Measurements from ENCODE around the gene MT1H. TPM values are rescaled to one million over a fixed set of nuclear protein-coding genes. Genes with fewer than 3 reads are reported as not detected.

The MT1H gene
- total and polyA plus RNA-seq, 2 experiments from 2014 or later = 13.5 TPM; not detected in 1

DNA sequence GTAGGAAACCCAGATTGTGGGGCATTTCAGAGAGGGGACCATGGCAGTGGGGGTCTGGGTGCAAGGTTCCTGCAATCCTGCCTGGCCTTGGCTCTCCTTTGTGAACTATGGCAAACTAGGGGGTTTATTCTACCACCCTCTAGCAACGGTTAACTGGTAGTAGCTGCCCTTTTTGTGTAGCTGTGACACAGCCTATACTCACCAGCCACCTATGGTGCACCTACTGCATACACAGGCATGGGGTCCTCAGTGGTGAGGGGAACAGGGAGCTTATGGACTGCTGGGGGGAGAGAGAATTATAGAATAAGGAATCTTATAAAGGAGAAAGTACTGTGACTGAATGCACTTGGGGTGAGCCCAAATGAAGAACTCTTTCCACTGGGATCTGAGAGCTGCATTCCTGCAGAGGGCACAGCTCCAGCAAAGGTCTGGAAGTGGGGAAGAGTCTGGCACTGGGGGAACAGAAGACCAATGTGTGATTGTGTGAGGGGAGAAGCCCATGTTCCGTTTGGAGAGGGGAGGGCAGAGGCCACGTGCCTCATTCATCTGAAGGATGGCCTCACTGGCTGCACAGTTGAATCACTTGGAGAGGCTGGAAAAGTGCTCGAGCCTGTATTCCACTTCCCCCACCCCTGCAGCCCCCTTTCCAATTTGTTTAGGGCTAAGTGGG lies 14.8 kb downstream of the MT1H start:
- 70% methylated on average over 4 of the region's 4 CpGs for WGBS (ENCODE audit: low lambda C conversion rate, missing lambda C conversion rate)
- TF ChIP-seq, protein P1, sequence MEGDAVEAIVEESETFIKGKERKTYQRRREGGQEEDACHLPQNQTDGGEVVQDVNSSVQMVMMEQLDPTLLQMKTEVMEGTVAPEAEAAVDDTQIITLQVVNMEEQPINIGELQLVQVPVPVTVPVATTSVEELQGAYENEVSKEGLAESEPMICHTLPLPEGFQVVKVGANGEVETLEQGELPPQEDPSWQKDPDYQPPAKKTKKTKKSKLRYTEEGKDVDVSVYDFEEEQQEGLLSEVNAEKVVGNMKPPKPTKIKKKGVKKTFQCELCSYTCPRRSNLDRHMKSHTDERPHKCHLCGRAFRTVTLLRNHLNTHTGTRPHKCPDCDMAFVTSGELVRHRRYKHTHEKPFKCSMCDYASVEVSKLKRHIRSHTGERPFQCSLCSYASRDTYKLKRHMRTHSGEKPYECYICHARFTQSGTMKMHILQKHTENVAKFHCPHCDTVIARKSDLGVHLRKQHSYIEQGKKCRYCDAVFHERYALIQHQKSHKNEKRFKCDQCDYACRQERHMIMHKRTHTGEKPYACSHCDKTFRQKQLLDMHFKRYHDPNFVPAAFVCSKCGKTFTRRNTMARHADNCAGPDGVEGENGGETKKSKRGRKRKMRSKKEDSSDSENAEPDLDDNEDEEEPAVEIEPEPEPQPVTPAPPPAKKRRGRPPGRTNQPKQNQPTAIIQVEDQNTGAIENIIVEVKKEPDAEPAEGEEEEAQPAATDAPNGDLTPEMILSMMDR (IDR thresholded peaks at IDR 0.05; ENCODE audit: poor library complexity) = no peak
- TF ChIP-seq EZH2phosphoT487 (IDR thresholded peaks at IDR 0.05; ENCODE audit: low read depth, severe bottlenecking, unreplicated experiment) (no peak), EZH2 (IDR thresholded peaks at IDR 0.05; ENCODE audit: borderline replicate concordance) (no peak)
- Histone ChIP-seq H3K36me3 (replicated peaks; ENCODE audit: insufficient read depth, low read depth) (no peaks in the 10 kb centered on the region), H3K4me1 (ENCODE audit: insufficient read depth) (peaks cover 7% of the 10 kb centered on the region), H4K20me1 (ENCODE audit: insufficient read depth, poor library complexity, severe bottlenecking) (no peaks in the 10 kb centered on the region), H3K27me3 (peaks cover 13% of the 10 kb centered on the region), H3K4me3 (no peak overlapping the region), H3K79me2 (no peaks in the 10 kb centered on the region), H3K9me2 (replicated peaks; ENCODE audit: insufficient read depth) (no peaks in the 10 kb centered on the region), H3K27ac (no peak overlapping the region), H2AFZ (no peak overlapping the region), H3K9me3 (ENCODE audit: low read depth) (no peaks in the 10 kb centered on the region), H3K4me2 (no peak overlapping the region)
- DNase-seq (ENCODE audit: low spot score) = no peak

- no peaks in the 10 kb centered on the region for H4K20me1 ChIP-seq (ENCODE audit: insufficient read depth, poor library complexity, severe bottlenecking)
- no peaks in the 10 kb centered on the region for H3K9me3 ChIP-seq (ENCODE audit: low read depth)
- H3K36me3 ChIP-seq (replicated peaks; ENCODE audit: insufficient read depth, low read depth) = no peaks in the 10 kb centered on the region
- peaks cover 7% of the 10 kb centered on the region for H3K4me1 ChIP-seq (ENCODE audit: insufficient read depth)
- H3K4me3 ChIP-seq = no peak overlapping the region
- TF ChIP-seq, protein P1 (IDR thresholded peaks at IDR 0.05; ENCODE audit: poor library complexity) = no peak
- TF ChIP-seq EZH2 (IDR thresholded peaks at IDR 0.05; ENCODE audit: borderline replicate concordance) = no peak
- 94% methylated on average over 4 of the region's 4 CpGs for WGBS (ENCODE audit: low lambda C conversion rate, missing lambda C conversion rate)
- H3K79me2 ChIP-seq = no peaks in the 10 kb centered on the region
- H3K27ac ChIP-seq = no peak overlapping the region
- no peak for DNase-seq (ENCODE audit: low spot score)
- no peak overlapping the region for H3K4me2 ChIP-seq
- peaks cover 13% of the 10 kb centered on the region for H3K27me3 ChIP-seq
- H3K9me2 ChIP-seq (replicated peaks; ENCODE audit: insufficient read depth) = no peaks in the 10 kb centered on the region
- H2AFZ ChIP-seq = no peak overlapping the region
Measured at GRCh38 chr16:56684926-56685590, 15.4 kb downstream of the MT1H start.

DNA sequence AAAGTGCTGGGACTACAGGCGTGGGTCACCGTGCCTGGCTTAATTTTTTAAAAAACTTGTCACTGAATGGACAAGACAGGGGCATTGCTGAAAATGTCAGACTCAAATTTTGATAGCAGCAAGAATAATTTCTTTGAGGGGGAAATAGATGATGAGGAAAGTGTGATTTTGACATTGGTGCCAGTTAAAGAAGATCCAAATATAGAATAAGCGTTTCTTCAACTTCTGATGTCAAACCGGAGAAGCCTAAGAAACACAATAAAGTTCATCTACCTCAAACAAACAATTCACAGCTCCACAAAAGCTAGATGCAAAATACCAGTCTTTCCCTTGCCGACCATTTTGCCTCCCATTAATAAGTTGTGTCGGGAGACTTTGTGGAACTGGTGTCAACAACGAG lies 17.1 kb downstream of the MT1H start:
- Histone ChIP-seq H3K27me3 (peaks cover 13% of the 10 kb centered on the region), H4K20me1 (ENCODE audit: insufficient read depth, poor library complexity, severe bottlenecking) (no peaks in the 10 kb centered on the region), H3K9me2 (replicated peaks; ENCODE audit: insufficient read depth) (no peaks in the 10 kb centered on the region), H3K4me1 (ENCODE audit: insufficient read depth) (peaks cover 7% of the 10 kb centered on the region), H3K79me2 (no peaks in the 10 kb centered on the region), H3K4me2 (no peak overlapping the region), H3K9me3 (ENCODE audit: low read depth) (no peaks in the 10 kb centered on the region), H3K4me3 (no peak overlapping the region), H2AFZ (no peak overlapping the region), H3K27ac (no peak overlapping the region), H3K36me3 (replicated peaks; ENCODE audit: insufficient read depth, low read depth) (no peaks in the 10 kb centered on the region)
- WGBS (ENCODE audit: low lambda C conversion rate, missing lambda C conversion rate) = 95% methylated on average over 7 of the region's 7 CpGs
- TF ChIP-seq EZH2 (IDR thresholded peaks at IDR 0.05; ENCODE audit: borderline replicate concordance) (no peak), EZH2phosphoT487 (IDR thresholded peaks at IDR 0.05; ENCODE audit: low read depth, severe bottlenecking, unreplicated experiment) (no peak)
- TF ChIP-seq, protein P1 (IDR thresholded peaks at IDR 0.05; ENCODE audit: poor library complexity) = no peak
- no peak for DNase-seq (ENCODE audit: low spot score)
